Natural killer cell (primary cell): Measurements from ENCODE around the gene KCNT1. TPM values are rescaled to one million over a fixed set of nuclear protein-coding genes. Genes with fewer than 3 reads are reported as not detected.

Experiments used
- ATAC-seq, 3 donors: fragments of 150-1000 bp in 2 of 3; fragments of 200-7000 bp in 1 of 3; cut with Tn5 transposase; 1 replicate in 1 of 3; 2 replicates in 2 of 3; pipeline ENCODE4 v1.10.0; 2021; ENCODE audit warnings: mild to moderate bottlenecking in 2 of 3, moderate library complexity in 2 of 3
- DNase-seq, 2 donors: peaks; one replicate each; pipeline versions ENCODE4 v3.0.0 to v3.0.0-alpha.2; 2013 to 2021; ENCODE audit warnings: mixed read lengths in 1 of 2
- H3K27ac ChIP-seq: one replicate; pipeline ENCODE4 v1.5.1; 2013; ENCODE audit warnings: mild to moderate bottlenecking, low read length
- H3K27me3 ChIP-seq: one replicate; pipeline ENCODE4 v1.6.1; 2013; ENCODE audit warnings: low read length; ENCODE audit not compliant: control insufficient read depth, insufficient read depth
- H3K36me3 ChIP-seq: one replicate; pipeline ENCODE4 v1.6.1; 2013; ENCODE audit warnings: low read length; ENCODE audit not compliant: control insufficient read depth, insufficient read depth
- H3K4me1 ChIP-seq: one replicate; pipeline ENCODE4 v1.6.1; 2013; ENCODE audit warnings: low read length; ENCODE audit not compliant: control insufficient read depth, insufficient read depth
- H3K4me3 ChIP-seq: one replicate; pipeline ENCODE4 v1.5.1; 2013; ENCODE audit warnings: low read length
- H3K9me3 ChIP-seq: one replicate; pipeline ENCODE4 v1.6.1; 2013; ENCODE audit warnings: low read length; ENCODE audit not compliant: control insufficient read depth, insufficient read depth
- H3K27ac Mint-ChIP-seq, 2 donors: one replicate each; pipeline ENCODE4 v1.8.0; 2022; ENCODE audit warnings: mild to moderate bottlenecking in 2 of 2, mixed read lengths in 2 of 2, moderate library complexity in 1 of 2
- H3K27me3 Mint-ChIP-seq, 2 donors: one replicate each; pipeline ENCODE4 v1.8.0; 2022; ENCODE audit warnings: low read depth in 2 of 2, mixed read lengths in 2 of 2
- H3K36me3 Mint-ChIP-seq: one replicate; pipeline ENCODE4 v1.8.0; 2022; ENCODE audit warnings: mixed read lengths
- H3K4me1 Mint-ChIP-seq, 2 donors: one replicate each; pipeline ENCODE4 v1.8.0; 2022; ENCODE audit warnings: mixed read lengths in 2 of 2
- H3K4me3 Mint-ChIP-seq: one replicate; pipeline ENCODE4 v1.8.0; 2022; ENCODE audit warnings: mild to moderate bottlenecking, moderate library complexity, mixed read lengths
- H3K9me3 Mint-ChIP-seq, 2 donors: one replicate each; pipeline ENCODE4 v1.8.0; 2022; ENCODE audit warnings: mixed read lengths in 2 of 2
- WGBS: methylation state at CpG from one replicate; pipeline ENCODE4 v1.1.7; 2013; ENCODE audit warnings: missing lambda C conversion rate; ENCODE audit not compliant: insufficient coverage; 5-methylcytosine and 5-hydroxymethylcytosine counted together
- intact Hi-C: fragments of 100-400 bp; cut with micrococcal nuclease; formaldehyde crosslinking; loops from one replicate; pipeline ENCODE4 v1.14.2; 2022
- total RNA-seq, 4 donors: library from RNA; stranded (reverse); fragments of 120-200 nt in 1 of 4; gene quantifications; one replicate each; pipeline versions ENCODE4 v1.2.3 to v1.2.4, GENCODE V29; 2013 to 2022
- TF ChIP-seq, protein P1 (sequence below): fragments of 200-600 bp; IDR thresholded peaks from one replicate; pipeline ENCODE4 v1.8.0; 2022; ENCODE audit warnings: antibody characterized with exemption

KCNT1 gene
- total RNA-seq, 3 donors from 2014 or later (not counting 1 experiment from before 2014, with no cell fraction given) = 0.52 to 1.2 (median 0.88) TPM

DNA sequence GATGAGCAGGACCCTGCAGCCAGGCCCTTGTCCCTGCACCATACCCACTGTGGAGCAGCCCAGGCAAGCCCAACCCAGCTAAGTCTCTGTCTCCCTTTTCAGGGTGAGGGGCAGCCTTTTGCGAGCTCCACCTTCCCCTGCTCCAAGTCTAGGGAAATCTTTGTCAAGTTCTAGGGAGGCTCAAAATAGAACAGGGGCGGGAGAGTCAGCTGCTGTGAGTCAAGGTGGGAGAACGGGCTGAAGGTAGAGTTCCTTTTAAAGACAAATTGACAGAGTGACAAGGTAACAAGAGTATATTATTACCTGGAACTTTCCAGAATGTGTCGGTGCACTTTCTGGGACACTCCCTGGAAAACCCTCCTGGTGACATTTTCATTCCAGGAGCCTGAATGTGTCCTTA lies 64.7 kb downstream of the KCNT1 start:
- H3K36me3 Mint-ChIP-seq = no peaks in the 10 kb centered on the region
- TF ChIP-seq, protein P1, sequence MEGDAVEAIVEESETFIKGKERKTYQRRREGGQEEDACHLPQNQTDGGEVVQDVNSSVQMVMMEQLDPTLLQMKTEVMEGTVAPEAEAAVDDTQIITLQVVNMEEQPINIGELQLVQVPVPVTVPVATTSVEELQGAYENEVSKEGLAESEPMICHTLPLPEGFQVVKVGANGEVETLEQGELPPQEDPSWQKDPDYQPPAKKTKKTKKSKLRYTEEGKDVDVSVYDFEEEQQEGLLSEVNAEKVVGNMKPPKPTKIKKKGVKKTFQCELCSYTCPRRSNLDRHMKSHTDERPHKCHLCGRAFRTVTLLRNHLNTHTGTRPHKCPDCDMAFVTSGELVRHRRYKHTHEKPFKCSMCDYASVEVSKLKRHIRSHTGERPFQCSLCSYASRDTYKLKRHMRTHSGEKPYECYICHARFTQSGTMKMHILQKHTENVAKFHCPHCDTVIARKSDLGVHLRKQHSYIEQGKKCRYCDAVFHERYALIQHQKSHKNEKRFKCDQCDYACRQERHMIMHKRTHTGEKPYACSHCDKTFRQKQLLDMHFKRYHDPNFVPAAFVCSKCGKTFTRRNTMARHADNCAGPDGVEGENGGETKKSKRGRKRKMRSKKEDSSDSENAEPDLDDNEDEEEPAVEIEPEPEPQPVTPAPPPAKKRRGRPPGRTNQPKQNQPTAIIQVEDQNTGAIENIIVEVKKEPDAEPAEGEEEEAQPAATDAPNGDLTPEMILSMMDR = no peak
- no peaks in the 10 kb centered on the region for H3K4me1 Mint-ChIP-seq
- H3K4me1 ChIP-seq = no peaks in the 10 kb centered on the region
- intact Hi-C loops = no loop called here
- no peaks in the 10 kb centered on the region for H3K27me3 ChIP-seq
- no peak overlapping the region for H3K27ac ChIP-seq
- no peak for ATAC-seq
- no peaks in the 10 kb centered on the region for H3K9me3 Mint-ChIP-seq
- WGBS = 98% methylated on average over 4 of the region's 4 CpGs
- peaks cover 0 to 4% of the 10 kb centered on the region in 2 donors for H3K27me3 Mint-ChIP-seq
- DNase-seq = no peak
- H3K27ac Mint-ChIP-seq = no peak overlapping the region
- no peak overlapping the region for H3K4me3 Mint-ChIP-seq
- no peaks in the 10 kb centered on the region for H3K36me3 ChIP-seq
- H3K9me3 ChIP-seq = peaks cover 15% of the 10 kb centered on the region
- no peak overlapping the region for H3K4me3 ChIP-seq

DNA sequence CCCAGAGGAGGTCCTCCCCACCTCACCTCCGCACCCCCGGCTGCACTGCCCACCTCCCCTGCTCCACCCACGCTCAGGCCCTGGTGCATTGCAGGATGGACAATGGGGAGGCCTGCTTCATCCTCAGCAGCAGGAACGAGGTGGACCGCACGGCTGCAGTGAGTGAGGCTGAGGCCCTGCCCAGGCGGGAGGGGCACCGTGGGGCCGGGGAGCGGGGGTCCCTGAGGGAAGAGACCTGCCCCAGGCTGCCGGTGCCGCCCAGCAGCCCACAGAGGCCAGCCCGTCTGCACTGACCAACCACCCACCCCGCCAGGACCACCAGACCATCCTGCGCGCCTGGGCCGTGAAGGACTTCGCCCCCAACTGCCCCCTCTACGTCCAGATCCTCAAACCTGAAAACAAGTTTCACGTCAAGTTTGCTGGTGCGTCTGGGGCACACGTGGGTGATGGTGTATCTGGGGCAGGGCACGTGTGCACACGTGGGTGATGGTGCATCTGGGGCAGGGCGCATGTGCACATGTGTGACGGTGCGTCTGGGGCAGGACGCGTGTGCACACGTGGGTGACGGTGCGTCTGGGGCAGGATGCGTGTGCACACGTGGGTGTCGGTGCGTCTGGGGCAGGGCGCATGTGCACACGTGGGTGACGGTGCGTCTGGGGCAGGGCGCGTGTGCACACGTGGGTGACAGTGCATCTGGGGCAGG lies 66.7 kb downstream of the KCNT1 start:
- no peaks in the 10 kb centered on the region for H3K9me3 Mint-ChIP-seq
- ATAC-seq (no peak), DNase-seq (no peak)
- TF ChIP-seq, protein P1 = no peak
- Histone ChIP-seq H3K27ac (no peak overlapping the region), H3K36me3 (no peaks in the 10 kb centered on the region), H3K9me3 (peaks cover 15% of the 10 kb centered on the region), H3K4me3 (no peak overlapping the region), H3K27me3 (no peaks in the 10 kb centered on the region), H3K4me1 (peaks cover 2% of the 10 kb centered on the region)
- 91% methylated on average over 43 of the region's 43 CpGs for WGBS
- intact Hi-C loops = no loop called here
- H3K27ac Mint-ChIP-seq = no peak overlapping the region
- no peaks in the 10 kb centered on the region for H3K36me3 Mint-ChIP-seq
- H3K4me1 Mint-ChIP-seq = no peaks in the 10 kb centered on the region
- H3K4me3 Mint-ChIP-seq = no peak overlapping the region
- H3K27me3 Mint-ChIP-seq = peaks cover 0 to 4% of the 10 kb centered on the region in 2 donors

DNA sequence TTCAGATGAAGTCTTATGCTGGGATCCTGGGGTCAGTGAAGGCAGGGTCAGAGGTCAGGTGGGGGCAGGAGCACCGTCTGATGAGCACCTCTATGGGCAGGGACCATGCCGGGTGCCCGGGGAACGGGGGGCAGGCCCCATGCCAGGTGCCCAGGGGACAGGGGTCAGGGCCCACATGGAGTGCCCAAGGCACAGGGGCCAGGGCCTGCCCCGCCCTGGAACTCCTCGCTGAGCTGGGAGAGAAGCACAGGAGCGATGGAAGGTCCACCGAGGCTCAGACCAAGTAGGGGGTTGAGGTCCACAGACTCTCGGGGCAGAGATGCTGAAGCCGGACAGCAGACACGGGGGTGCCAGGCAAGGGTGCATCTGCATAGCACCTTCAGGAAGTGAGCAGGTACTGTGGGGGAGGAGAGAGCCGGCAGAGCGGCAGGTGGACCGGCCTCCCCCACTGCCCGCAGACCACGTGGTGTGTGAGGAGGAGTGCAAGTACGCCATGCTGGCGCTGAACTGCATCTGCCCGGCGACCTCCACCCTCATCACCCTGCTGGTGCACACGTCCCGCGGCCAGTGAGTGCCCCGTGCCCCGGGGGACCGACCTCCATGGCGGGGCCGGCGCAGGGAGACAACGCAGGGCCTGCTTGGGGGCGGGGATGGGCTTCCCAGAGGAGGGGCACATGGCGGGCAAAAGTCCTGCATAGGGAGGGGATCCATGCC lies 67.7 kb downstream of the KCNT1 start:
- no peak overlapping the region for H3K4me3 Mint-ChIP-seq
- no peaks in the 10 kb centered on the region for H3K36me3 ChIP-seq
- 91% methylated on average over 32 of the region's 32 CpGs for WGBS

More for the DNA sequence above, 67.7 kb downstream of the KCNT1 start:
- no peak overlapping the region for H3K4me3 ChIP-seq
- H3K27ac Mint-ChIP-seq = no peak overlapping the region
- no peaks in the 10 kb centered on the region for H3K4me1 Mint-ChIP-seq
- no peak for DNase-seq
- H3K9me3 ChIP-seq = peaks cover 15% of the 10 kb centered on the region
- intact Hi-C loops = no loop called here
- no peaks in the 10 kb centered on the region for H3K27me3 ChIP-seq
- no peaks in the 10 kb centered on the region for H3K9me3 Mint-ChIP-seq
- H3K4me1 ChIP-seq = peaks cover 4% of the 10 kb centered on the region
- TF ChIP-seq, protein P1 = no peak
- H3K27ac ChIP-seq = no peak overlapping the region
- ATAC-seq = no peak
- peaks cover 0 to 4% of the 10 kb centered on the region in 2 donors for H3K27me3 Mint-ChIP-seq
- no peaks in the 10 kb centered on the region for H3K36me3 Mint-ChIP-seq
